Nephron progenitor cell (in vitro differentiated cells): ENCODE measurements around the gene ZNF80.
"Not testable (repeated sequence)": the region's sequence is repeated elsewhere in the genome, so short reads cannot be mapped to it uniquely, and the experiment has no call there.

Experiments used
- DNase-seq: peaks from one replicate; pipeline ENCODE4 v3.0.0; 2021
- H3K27ac Mint-ChIP-seq: 2 replicates; pipeline ENCODE4 v1.8.0; 2021; ENCODE audit warnings: mild to moderate bottlenecking, moderate library complexity, mixed read lengths
- H3K27me3 Mint-ChIP-seq: 2 replicates; pipeline ENCODE4 v1.8.0; 2021; ENCODE audit warnings: mild to moderate bottlenecking, low read depth, mixed read lengths; ENCODE audit not compliant: poor library complexity
- H3K36me3 Mint-ChIP-seq: 2 replicates; pipeline ENCODE4 v1.8.0; 2021; ENCODE audit warnings: low read depth, mixed read lengths
- H3K4me1 Mint-ChIP-seq: 2 replicates; pipeline ENCODE4 v1.8.0; 2021; ENCODE audit warnings: mixed read lengths
- H3K4me3 Mint-ChIP-seq: 2 replicates; pipeline ENCODE4 v1.8.0; 2021; ENCODE audit warnings: mild to moderate bottlenecking, moderate library complexity, mixed read lengths
- H3K9me3 Mint-ChIP-seq: 2 replicates; pipeline ENCODE4 v1.8.0; 2021; ENCODE audit warnings: mild to moderate bottlenecking, moderate library complexity, mixed read lengths
- CTCF ChIP-seq: fragments of 200-600 bp; sonication (generic); IDR thresholded peaks from 2 replicates; pipeline ENCODE4 v1.5.0; 2021; ENCODE audit warnings: antibody characterized with exemption

The ZNF80 gene

DNA sequence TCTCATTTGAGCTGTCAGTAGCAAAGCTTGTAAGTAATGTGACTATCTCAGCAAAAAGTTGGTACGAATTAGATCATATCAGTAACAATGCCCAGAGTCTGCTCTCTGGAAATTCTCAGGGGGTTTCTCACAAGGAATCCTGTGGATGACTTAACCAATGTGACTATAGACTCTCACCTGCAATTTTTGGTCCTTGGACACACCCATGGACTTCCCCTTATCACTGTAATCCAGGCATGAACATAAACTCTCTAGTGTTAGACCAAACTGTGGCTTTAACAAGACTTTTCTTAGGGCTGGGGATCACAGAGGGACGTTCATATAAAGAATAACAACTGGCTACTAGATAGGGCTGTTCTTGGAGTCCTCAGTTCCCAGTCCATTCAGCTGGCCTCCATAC lies 3.9 kb upstream of the ZNF80 start:
- H3K36me3 Mint-ChIP-seq: no peaks in the 10 kb centered on the region
- DNase-seq: no peak
- H3K4me3 Mint-ChIP-seq: no peak overlapping the region
- peaks cover 4% of the 10 kb centered on the region for H3K4me1 Mint-ChIP-seq
- no peak overlapping the region for H3K27ac Mint-ChIP-seq
- TF ChIP-seq CTCF: no peak
- H3K27me3 Mint-ChIP-seq: no peaks in the 10 kb centered on the region
- peaks cover 12% of the 10 kb centered on the region for H3K9me3 Mint-ChIP-seq

DNA sequence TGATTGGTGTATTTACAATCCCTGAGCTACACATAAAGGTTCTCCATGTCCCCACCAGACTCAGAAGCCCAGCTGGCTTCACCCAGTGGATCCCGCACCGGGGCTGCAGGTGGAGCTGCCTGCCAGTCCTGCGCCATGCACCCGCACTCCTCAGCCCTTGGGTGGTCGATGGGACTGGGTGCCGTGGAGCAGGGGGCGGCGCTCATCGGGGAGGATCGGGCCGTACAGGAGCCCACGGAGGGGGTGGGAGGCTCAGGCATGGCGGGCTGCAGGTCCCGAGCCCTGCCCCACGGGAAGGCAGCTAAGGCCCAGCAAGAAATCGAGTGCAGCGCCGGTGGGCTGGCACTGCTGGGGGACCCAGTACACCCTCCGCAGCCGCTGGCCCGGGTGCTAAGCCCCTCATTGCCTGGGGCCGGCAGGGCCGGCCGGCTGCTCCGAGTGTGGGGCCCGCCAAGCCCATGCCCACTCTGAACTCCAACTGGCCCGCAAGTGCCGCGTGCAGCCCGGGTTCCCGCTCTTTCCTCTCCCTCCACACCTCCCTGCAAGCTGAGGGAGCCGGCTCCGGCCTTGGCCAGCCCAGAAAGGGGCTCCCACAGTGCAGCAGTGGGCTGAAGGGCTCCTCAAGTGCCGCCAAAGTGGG lies 888 bp upstream of the ZNF80 start:
- not testable (repeated sequence) for H3K9me3 Mint-ChIP-seq, H3K27me3 Mint-ChIP-seq, H3K36me3 Mint-ChIP-seq, H3K4me1 Mint-ChIP-seq, H3K4me3 Mint-ChIP-seq, H3K27ac Mint-ChIP-seq, DNase-seq

- H3K36me3 Mint-ChIP-seq: no peaks in the 10 kb centered on the region
- no peak overlapping the region for H3K27ac Mint-ChIP-seq
- peaks cover 5% of the 10 kb centered on the region for H3K9me3 Mint-ChIP-seq
- no peak for DNase-seq
- H3K4me3 Mint-ChIP-seq: no peak overlapping the region
- peaks cover 4% of the 10 kb centered on the region for H3K4me1 Mint-ChIP-seq
- no peak for TF ChIP-seq CTCF
- no peaks in the 10 kb centered on the region for H3K27me3 Mint-ChIP-seq
Measured at GRCh38 chr3:114235431-114235830, 1.9 kb downstream of the ZNF80 start.

DNA sequence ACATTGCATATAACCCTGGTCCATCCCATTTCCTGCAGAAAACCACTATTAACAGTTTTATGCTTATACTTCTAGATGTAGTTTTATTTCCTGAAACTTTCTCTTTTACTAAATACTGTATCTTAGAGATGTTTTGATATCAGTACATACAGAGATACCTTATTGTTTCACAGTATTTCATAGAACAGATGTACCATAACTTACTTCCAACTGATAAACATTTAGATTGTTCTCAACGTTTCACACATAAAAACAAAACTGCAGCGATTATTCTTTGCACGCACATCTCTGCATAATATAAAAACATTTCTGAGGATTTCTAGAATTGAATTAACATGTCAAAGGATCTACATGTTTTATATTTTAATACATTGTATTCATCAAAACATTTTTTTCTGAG lies 2.6 kb downstream of the ZNF80 start:
- TF ChIP-seq CTCF: no peak
- H3K4me3 Mint-ChIP-seq: no peak overlapping the region
- peaks cover 4% of the 10 kb centered on the region for H3K4me1 Mint-ChIP-seq
- peaks cover 5% of the 10 kb centered on the region for H3K9me3 Mint-ChIP-seq
- H3K27ac Mint-ChIP-seq: no peak overlapping the region
- DNase-seq: no peak
- H3K27me3 Mint-ChIP-seq: no peaks in the 10 kb centered on the region
- no peaks in the 10 kb centered on the region for H3K36me3 Mint-ChIP-seq

DNA sequence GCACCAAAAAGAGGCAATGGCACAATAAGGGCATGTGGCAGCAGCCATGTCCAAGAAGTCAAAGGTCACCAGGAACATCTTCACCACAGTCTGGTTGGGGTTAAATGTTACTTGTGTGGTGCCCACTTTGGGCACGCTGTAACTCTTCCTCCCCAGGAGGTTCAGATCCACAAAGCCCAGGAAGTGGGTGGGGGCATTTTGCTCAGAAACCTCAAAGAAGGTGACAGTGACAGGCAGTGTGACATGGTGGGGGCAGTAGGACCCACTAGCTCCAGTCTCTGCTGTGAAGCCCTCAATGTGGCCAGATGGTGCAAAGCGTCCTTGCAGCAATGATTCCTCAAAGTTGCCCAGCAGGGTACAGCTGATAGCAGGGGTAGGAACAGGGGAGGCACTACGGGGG lies 5.8 kb downstream of the ZNF80 start:
- Mint-ChIP-seq H3K27ac (no peak overlapping the region), H3K4me1 (no peaks in the 10 kb centered on the region), H3K36me3 (no peaks in the 10 kb centered on the region), H3K27me3 (peaks cover 4% of the 10 kb centered on the region), H3K9me3 (no peaks in the 10 kb centered on the region), H3K4me3 (no peak overlapping the region)
- TF ChIP-seq CTCF: no peak
- DNase-seq: no peak

DNA sequence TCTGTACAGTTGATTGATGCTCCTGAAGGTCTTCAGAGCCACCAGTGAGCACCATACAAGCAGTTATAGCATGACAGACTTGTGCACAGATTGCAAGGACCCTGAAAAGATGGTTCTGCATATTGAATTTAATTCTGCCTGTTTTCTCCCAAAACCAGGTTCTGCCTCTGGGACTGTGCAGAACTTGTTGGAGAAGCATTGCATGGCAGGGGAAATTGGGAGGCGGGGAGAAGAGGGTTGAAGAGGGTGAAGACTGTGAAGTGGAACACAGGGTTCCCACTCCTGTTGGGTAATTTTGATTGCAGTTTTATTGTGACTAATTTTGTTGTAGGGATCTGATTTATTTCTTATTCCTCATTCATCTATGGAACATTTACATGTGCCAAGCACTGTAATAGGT lies 10.3 kb downstream of the ZNF80 start:
- H3K4me1 Mint-ChIP-seq: no peaks in the 10 kb centered on the region
- no peaks in the 10 kb centered on the region for H3K36me3 Mint-ChIP-seq
- H3K27ac Mint-ChIP-seq: no peak overlapping the region
- peaks cover 20% of the 10 kb centered on the region for H3K9me3 Mint-ChIP-seq
- H3K27me3 Mint-ChIP-seq: peaks cover 5% of the 10 kb centered on the region
- no peak for TF ChIP-seq CTCF
- H3K4me3 Mint-ChIP-seq: no peak overlapping the region
- no peak for DNase-seq
